Testis (tissue), 2 donors: ENCODE results near the gene ATP4B.

Experiments used
- CTCF ChIP-seq, 3 experiments: fragments of 450-650 bp in 2 of 3; fragments of 200-600 bp in 1 of 3; sonication (generic) in 1 of 3; IDR thresholded peaks; one replicate each; pipeline ENCODE4 v1.5.1; 2016 to 2019; ENCODE audit warnings: antibody characterized with exemption in 3 of 3, mild to moderate bottlenecking in 2 of 3, moderate library complexity in 1 of 3
- POLR2A ChIP-seq: fragments of 450-650 bp; IDR thresholded peaks from one replicate; pipeline ENCODE4 v1.6.1; 2017; ENCODE audit warnings: antibody characterized with exemption, mild to moderate bottlenecking, moderate library complexity

GRCh38 chr13:113647351-113648215, 10.4 kb downstream of the ATP4B start:
- TF ChIP-seq CTCF (IDR thresholded peaks at IDR 0.05) (no peak), POLR2A (no peak)
